Adrenal gland (tissue), 12 donors: Measurements from ENCODE around the gene DAPK3. TPM values are rescaled to one million over a fixed set of nuclear protein-coding genes. Genes with fewer than 3 reads are reported as not detected.
"Not testable (repeated sequence)": the region's sequence is repeated elsewhere in the genome, so short reads cannot be mapped to it uniquely, and the experiment has no call there.

ENCODE experiments used
- DNase-seq, 7 donors: peaks; one replicate each; pipeline ENCODE4 v3.0.0-alpha.2; 2019 to 2020
- H3K27ac ChIP-seq, 5 donors: fragments of 200-600 bp; sonication (generic) in 4 of 5; 1 replicate in 3 of 5; 2 replicates in 2 of 5; pipeline versions ENCODE4 v1.5.1 to v1.8.0; 2016 to 2020; ENCODE audit warnings: mild to moderate bottlenecking in 1 of 5
- H3K27me3 ChIP-seq: fragments of 200-600 bp; 2 replicates; pipeline ENCODE4 v1.8.0; 2021
- H3K36me3 ChIP-seq, 2 donors: fragments of 200-600 bp; replicated peaks in 1 of 2; 1 replicate in 1 of 2; 2 replicates in 1 of 2; pipeline versions ENCODE4 v1.5.1 to v1.8.0; 2018 to 2022
- H3K4me1 ChIP-seq, 2 donors: fragments of 200-600 bp; replicated peaks in 1 of 2; 1 replicate in 1 of 2; 2 replicates in 1 of 2; pipeline versions ENCODE4 v1.5.1 to v1.8.0; 2018 to 2021
- H3K4me3 ChIP-seq, 4 donors: fragments of 200-600 bp; sonication (generic) in 3 of 4; one replicate each; pipeline ENCODE4 v1.5.1; 2016 to 2018
- H3K9me3 ChIP-seq, 3 donors: fragments of 200-600 bp; sonication (generic) in 1 of 3; replicated peaks in 1 of 3; 1 replicate in 2 of 3; 2 replicates in 1 of 3; pipeline versions ENCODE4 v1.5.1 to v1.8.0; 2016 to 2021
- CTCF ChIP-seq, 6 experiments: fragments of 450-650 bp in 4 of 6; fragments of 200-600 bp in 2 of 6; sonication (generic) in 1 of 6; IDR thresholded peaks; 1 replicate in 5 of 6; 2 replicates in 1 of 6; pipeline versions ENCODE4 v1.5.1 to v1.8.0; 2016 to 2021; ENCODE audit warnings: antibody characterized with exemption in 6 of 6, mild to moderate bottlenecking in 2 of 6, moderate library complexity in 1 of 6
- POLR2A ChIP-seq, 2 donors: fragments of 450-650 bp; IDR thresholded peaks; one replicate each; pipeline ENCODE4 v1.6.1; 2017; ENCODE audit warnings: antibody characterized with exemption in 2 of 2, mild to moderate bottlenecking in 2 of 2, moderate library complexity in 1 of 2
- WGBS, 4 donors: extraction: QIAGEN DNeasy Blood & Tissue Kit in 2 of 4; methylation state at CpG; one replicate each; pipeline versions ENCODE4 v1.1.5 to v1.1.7; 2013 to 2017; 5-methylcytosine and 5-hydroxymethylcytosine counted together
- intact Hi-C, 2 donors: fragments of 100-400 bp; cut with DNase I; formaldehyde crosslinking; loops; one replicate each; pipeline versions ENCODE4 v1.14.1 to v1.15.0; 2022 to 2023
- polyA plus RNA-seq, 3 donors: library from polyadenylated mRNA; stranded (reverse); fragments of 200-250 nt in 2 of 3; fragments of 350-450 nt in 1 of 3; fragmentation: Illumina TruSeq in 1 of 3; extraction: RNeasy Lipid Tissue Mini Kit (QIAGEN cat#74804) in 1 of 3; gene quantifications; one replicate each; pipeline ENCODE4 v1.2.3, GENCODE V29; 2013 to 2014
- total RNA-seq, 9 donors: library from RNA; depleted of rRNA in 4 of 9; stranded (reverse); fragments of >200 nt in 4 of 9; fragments of 120-200 nt in 1 of 9; fragmentation: NEBNext Ultra II Directional in 1 of 9; extraction: Animal tissue kit (Norgen Biotek cat#: 25700) in 1 of 9; gene quantifications; one replicate each; pipeline versions ENCODE4 v1.1.0 to v1.2.4, GENCODE V29; 2013 to 2023
- donor health status: healthy with polysubstance abuse.
- donor health status: Bipolar disorder and iron deficiency.
- donor health status: DM: yes; HTN: yes; CAD: no.
- donor health status: DM: no; HTN: no; CAD: no.
- donor health status: DM: no; HTN: no; CAD: no.
- donor health status: DM: yes; HTN: yes; CAD: no.

DAPK3 gene
- total and polyA plus RNA-seq, 12 donors = 17.6 to 83.2 (median 45.3) TPM

DNA sequence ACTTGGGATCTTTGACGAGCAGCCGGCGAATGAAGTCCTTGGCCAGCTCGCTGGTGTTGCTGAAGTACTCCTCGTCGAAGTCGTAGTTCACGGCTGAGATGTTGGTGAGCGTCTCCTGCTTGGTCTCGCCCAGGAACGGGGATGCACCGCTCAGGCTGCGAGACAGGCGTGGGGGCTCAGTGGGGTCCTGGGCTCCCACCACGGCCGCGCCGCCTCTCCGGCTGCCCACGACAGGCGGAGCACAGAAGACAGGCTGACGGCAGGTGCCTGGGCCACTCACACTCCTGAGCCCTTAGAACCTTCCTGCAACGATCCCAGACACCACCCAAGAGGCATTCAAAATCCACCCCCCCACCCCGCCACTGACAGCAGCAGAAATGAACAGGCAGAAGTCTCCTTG, 9.9 kb downstream of the DAPK3 start:
- Histone ChIP-seq H3K27ac (no peak overlapping the region), H3K27me3 (no peaks in the 10 kb centered on the region), H3K4me1 (no peaks in the 10 kb centered on the region), H3K36me3 (peaks cover 0 to 81% of the 10 kb centered on the region in 2 donors), H3K9me3 (no peaks in the 10 kb centered on the region), H3K4me3 (no peak overlapping the region)
- intact Hi-C loops = no loop called here
- WGBS, 4 donors = 80 to 95% (median 93%) methylated on average over 1 to 24 of the region's 24 CpGs
- DNase-seq = no peak
- no peak for TF ChIP-seq POLR2A (IDR thresholded peaks at IDR 0.05)
- TF ChIP-seq CTCF (IDR thresholded peaks at IDR 0.05) = no peak

- intact Hi-C loops = no loop called here
- TF ChIP-seq POLR2A (IDR thresholded peaks at IDR 0.05) (no peak), CTCF (IDR thresholded peaks at IDR 0.05) (no peak)
- DNase-seq = no peak
- Histone ChIP-seq H3K4me1 (no peaks in the 10 kb centered on the region), H3K27ac (no peak overlapping the region), H3K9me3 (no peaks in the 10 kb centered on the region), H3K27me3 (no peaks in the 10 kb centered on the region), H3K4me3 (no peak overlapping the region), H3K36me3 (peaks cover 0 to 72% of the 10 kb centered on the region in 2 donors)
- WGBS, 4 donors = 97 to 98% (median 97%) methylated on average over 6 to 15 of the region's 15 CpGs; no CpG with 5 or more reads in 1 of the 4 donors
Observed at GRCh38 chr19:3959766-3960131, 11.2 kb downstream of the DAPK3 start.

- TF ChIP-seq CTCF (IDR thresholded peaks at IDR 0.05) (no peak), POLR2A (IDR thresholded peaks at IDR 0.05) (no peak)
- no peaks in the 10 kb centered on the region for H3K27me3 ChIP-seq
- no peak overlapping the region for H3K27ac ChIP-seq
- no peaks in the 10 kb centered on the region for H3K9me3 ChIP-seq
- no peak for DNase-seq
- H3K4me3 ChIP-seq = no peak overlapping the region
- WGBS, 4 donors = 94 to 97% (median 96%) methylated on average over 47 to 86 of the region's 86 CpGs
- H3K36me3 ChIP-seq = peaks cover 0 to 66% of the 10 kb centered on the region in 2 donors
- intact Hi-C loops = no loop called here
- H3K4me1 ChIP-seq = no peaks in the 10 kb centered on the region
Observed at GRCh38 chr19:3958836-3959765, 11.8 kb downstream of the DAPK3 start.

GRCh38 chr19:3955688-3956087, 15.2 kb downstream of the DAPK3 start:
- WGBS, 4 donors = 86 to 100% (median 89%) methylated on average over 3 to 10 of the region's 10 CpGs
- Histone ChIP-seq H3K4me1 (peaks cover 13 to 19% of the 10 kb centered on the region in 2 donors), H3K9me3 (no peaks in the 10 kb centered on the region), H3K27me3 (no peaks in the 10 kb centered on the region), H3K4me3 (no peak overlapping the region), H3K27ac (no peak overlapping the region), H3K36me3 (peaks cover 0 to 32% of the 10 kb centered on the region in 2 donors)
- intact Hi-C loops = no loop called here
- no peak for TF ChIP-seq CTCF (IDR thresholded peaks at IDR 0.05)
- no peak for TF ChIP-seq POLR2A (IDR thresholded peaks at IDR 0.05)
- no peak for DNase-seq

DNA sequence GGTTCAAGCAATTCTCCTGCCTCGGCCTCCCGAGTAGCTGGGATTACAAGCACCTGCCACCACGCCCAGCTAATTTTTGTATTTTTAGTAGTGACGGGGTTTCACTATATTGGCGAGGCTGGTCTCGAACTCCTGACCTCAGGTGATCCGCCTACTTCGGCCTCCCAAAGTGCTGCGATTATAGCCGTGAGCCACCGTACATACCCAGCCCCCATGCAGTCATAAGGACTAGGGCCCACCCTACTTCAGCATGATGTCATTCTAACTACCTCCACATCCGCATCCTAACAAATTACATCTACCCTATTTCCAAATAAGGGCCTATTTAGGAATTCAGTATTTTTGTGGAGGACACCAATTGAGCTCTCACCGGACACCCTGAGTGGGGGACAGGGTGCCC, 15.6 kb downstream of the DAPK3 start:
- WGBS, 4 donors = 86 to 90% (median 87%) methylated on average over 13 of the region's 13 CpGs
- H3K36me3 ChIP-seq = peaks cover 0 to 28% of the 10 kb centered on the region in 2 donors
- H3K27me3 ChIP-seq, DNase-seq, H3K27ac ChIP-seq, H3K4me3 ChIP-seq, intact Hi-C loops, H3K9me3 ChIP-seq: not testable (repeated sequence)
- peaks cover 18 to 23% of the 10 kb centered on the region in 2 donors for H3K4me1 ChIP-seq
